Stimulated activated CD8-positive, alpha-beta memory T cell treated with anti-CD3 and anti-CD28 coated beads, Interleukin-15, amount 100 ng/mL, for 1 hour (primary cell): ENCODE data around the gene HECTD2.
"Not testable (repeated sequence)": the region's sequence is repeated elsewhere in the genome, so short reads cannot be mapped to it uniquely, and the experiment has no call there.

Experiments used
- DNase-seq: peaks from one replicate; pipeline ENCODE4 v3.0.0-alpha.2; 2020; ENCODE audit warnings: low read depth

The HECTD2 gene, protein sequence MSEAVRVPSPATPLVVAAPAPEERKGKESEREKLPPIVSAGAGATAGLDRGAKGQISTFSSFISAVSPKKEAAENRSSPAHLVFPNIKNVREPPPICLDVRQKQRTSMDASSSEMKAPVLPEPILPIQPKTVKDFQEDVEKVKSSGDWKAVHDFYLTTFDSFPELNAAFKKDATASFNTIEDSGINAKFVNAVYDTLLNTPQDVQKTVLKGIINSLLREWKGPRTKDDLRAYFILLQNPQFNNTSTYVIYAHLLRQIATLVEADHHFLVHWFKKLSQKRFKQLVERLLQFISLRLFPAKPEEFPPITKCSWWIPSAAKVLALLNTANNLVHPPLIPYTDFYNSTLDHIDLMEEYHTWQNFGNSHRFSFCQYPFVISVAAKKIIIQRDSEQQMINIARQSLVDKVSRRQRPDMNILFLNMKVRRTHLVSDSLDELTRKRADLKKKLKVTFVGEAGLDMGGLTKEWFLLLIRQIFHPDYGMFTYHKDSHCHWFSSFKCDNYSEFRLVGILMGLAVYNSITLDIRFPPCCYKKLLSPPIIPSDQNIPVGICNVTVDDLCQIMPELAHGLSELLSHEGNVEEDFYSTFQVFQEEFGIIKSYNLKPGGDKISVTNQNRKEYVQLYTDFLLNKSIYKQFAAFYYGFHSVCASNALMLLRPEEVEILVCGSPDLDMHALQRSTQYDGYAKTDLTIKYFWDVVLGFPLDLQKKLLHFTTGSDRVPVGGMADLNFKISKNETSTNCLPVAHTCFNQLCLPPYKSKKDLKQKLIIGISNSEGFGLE

DNA sequence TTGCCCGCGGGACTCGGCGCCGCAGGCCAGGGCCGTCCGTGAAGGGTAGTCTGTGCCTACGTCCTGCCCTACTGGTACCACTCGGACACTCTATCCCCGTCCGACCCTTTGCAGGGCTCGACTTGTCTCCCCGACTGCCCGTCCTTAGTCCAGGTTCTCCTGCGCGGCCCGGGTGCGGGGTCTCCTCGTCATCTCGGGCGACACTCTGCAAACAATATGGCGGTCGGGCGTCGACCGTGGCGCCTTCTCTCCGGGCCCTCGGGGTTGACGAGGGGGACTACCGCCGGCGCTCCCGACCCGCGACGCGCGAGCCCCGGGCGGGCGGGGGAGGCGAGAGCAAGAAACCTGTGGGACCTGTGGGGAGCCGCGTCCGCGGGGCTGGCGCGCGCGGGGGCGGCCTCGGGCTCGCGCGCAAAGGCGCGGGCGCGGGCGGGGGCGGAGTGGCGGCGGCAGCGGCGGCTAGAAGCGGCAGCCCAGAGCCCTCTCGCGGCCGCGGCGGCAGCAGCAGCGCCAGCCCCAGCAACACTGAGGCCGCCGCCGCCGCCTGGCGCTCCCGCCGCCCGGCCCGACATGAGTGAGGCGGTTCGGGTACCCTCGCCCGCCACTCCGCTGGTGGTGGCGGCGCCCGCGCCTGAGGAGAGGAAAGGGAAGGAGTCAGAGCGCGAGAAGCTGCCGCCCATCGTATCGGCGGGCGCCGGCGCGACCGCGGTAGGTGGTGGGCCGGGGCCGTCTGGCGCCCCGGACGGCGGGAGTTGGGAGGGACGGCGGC, at the start of gene HECTD2:
Gene HECTD2 (plus strand): TSS at position 476 of the 769 bp plus-strand sequence. CDS start 95 bp downstream, at position 571.
- peak; percentile 54 for DNase-seq

DNA sequence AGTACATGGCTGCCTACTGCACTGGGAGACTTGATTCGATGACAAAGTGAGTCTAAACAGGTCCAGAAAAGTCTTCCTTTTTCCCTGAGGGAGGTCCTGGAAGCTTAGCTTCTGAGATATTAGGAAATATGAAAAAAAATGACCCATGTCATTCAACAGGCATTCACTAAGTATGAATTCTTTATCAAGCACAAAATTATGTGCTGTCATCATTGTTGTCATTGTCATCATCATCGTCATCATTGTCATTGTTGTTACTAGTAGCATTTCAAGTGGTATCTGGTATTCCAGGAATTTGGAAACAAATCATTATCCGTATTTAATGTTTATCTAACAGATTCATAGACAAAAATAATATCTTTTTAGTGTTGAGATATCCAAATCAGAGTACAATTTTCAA, 49.7 kb upstream of the HECTD2 start:
- no peak for DNase-seq

DNA sequence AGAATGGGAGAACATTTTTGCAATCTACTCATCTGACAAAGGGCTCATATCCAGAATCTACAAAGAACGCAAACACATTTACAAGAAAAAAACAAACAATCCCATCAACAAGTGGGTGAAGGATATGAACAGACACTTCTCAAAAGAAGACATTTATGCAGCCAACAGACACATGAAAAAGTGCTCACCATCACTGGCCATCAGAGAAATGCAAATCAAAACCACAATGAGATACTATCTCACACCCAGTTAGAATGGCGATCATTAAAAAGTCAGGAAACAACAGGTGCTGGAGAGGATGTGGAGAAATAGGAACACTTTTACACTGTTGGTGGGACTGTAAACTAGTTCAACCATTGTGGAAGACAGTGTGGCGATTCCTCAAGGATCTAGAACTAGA, 44.6 kb upstream of the HECTD2 start:
- not testable (repeated sequence) for DNase-seq

DNA sequence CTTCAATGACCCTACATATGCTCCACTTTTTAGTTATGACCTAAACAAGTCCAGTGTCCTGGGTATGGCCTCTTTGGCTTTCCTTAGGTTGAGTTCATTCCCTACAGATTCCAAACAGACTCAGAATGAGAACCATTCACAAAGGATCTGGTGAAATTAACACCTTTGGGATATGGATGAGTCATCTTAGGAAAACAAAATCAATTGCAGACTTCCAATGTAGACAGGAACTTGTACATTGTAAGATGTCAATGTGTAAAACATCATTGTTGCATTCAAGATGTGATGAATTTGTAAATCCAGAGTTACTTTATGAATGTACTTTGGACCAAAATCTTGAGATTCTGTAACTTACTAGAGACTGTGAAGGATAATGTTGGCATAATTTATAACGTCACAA, 43.4 kb upstream of the HECTD2 start:
- no peak for DNase-seq

DNA sequence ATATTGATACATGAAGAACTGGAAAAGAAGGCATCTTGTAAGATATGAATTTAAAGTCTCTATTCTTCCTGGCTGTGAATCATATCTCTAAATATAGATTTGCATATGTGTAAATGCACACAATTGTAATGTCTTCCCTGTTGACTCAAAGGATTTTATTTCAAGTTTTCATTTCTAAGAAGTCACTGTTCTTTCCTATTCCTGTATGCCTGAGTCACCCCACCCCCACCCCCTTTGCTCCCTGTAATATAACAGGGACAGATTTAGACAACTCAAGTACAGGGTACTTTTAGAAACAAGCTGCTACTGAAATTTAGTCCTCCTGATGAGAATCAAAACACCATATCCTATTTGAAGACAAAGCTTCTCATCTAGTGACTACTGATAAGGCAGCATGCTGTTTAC, 43.0 kb upstream of the HECTD2 start:
- DNase-seq: no peak

DNA sequence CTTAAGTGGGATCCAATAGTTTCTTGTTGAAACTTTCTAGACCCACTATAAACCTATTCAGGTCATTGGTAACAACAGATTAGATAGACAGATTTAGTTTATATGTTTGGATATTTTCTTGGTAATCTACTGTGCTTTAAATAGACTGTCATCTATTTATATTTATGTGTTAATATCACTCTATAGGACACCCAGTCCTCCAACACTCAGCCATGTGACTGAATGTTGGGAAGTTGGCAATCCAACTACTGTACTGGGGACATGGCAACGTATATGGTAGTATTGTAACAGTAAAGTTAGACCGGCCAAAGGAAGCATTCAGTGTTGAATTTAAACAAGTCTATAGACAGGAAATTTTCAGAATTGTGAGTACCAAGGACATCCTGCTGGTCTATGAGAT, 42.6 kb upstream of the HECTD2 start:
- DNase-seq: no peak

DNA sequence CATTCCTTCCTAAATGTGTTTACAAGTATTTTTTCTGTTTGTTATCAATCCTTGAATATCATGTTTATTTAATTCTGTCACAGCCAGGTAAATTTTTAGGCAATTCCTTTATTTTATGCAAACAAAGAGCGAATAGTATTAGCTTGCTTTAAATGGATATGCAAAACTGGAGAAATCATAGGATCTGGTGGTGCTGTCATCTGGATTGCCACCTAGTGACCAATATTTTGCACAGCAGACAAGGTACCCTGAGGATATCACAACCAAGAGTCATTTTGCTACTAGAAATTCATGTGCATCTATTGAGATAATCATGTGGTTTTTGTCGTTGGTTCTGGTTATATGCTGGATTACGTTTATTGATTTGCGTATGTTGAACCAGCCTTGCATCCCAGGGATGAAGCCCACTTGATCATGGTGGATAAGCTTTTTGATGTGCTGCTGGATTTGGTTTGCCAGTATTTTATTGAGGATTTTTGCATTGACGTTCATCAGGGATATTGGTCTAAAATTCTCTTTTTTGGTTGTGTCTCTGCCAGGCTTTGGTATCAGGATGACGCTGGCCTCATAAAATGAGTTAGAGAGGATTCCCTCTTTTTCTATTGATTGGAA, 40.1 kb upstream of the HECTD2 start:
- not testable (repeated sequence) for DNase-seq

DNA sequence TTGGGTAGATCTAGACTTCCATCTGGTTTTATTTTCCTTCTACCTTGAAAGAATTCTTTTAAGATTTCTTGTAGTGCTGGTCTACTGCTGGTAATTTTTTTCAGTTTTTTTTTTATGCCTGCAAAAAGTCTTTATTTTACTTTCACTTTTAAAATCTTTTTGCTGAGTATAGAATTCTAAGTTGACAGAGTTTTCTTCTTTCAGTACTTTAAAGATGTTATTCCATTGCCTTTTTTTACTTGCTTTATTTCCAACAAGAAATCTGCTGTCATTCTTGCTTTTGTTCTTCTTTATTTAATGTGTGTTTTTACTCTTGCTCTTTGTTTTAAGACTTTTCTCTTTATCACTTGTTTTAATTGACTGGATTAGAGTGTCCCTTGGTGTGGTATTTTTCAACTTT, 36.1 kb upstream of the HECTD2 start:
- no peak for DNase-seq

DNA sequence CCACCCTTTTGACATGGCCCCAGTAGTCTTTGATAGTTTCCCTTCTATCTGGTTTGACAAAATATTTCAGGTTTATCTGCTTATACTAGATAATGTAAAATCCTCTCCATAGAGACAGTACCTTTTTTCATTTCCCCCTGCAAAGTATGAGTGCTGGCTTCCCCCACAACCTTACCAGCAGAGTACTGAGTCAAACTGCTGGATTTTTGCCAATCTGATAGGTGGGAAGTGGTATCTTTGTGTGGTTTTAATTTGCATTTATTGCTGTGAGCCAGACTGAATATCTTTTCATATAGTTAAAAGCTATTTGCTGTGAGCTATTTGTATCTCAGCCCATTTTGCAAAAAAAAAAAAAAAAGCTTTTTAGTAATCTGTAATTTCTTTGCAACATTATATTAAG, 32.1 kb upstream of the HECTD2 start:
- DNase-seq: no peak

DNA sequence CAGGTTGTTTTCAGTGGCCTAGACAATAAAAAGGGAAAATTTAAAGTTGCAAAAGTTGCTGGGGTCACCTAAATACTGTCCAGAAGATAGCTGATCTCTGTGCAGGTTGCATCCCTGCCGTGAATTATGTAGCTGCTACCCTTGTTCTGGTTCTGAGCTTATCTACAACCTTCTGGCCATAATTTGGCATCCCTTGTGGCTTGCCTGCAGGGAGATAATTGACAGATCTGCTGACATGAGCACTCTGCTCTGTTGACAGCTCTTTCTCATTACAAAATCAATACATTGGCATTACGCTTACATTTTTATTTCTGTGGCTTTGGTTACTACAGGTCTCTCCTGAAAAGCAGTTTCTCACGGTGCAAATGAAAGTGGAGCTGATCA, 29.3 kb upstream of the HECTD2 start:
- DNase-seq: no peak

DNA sequence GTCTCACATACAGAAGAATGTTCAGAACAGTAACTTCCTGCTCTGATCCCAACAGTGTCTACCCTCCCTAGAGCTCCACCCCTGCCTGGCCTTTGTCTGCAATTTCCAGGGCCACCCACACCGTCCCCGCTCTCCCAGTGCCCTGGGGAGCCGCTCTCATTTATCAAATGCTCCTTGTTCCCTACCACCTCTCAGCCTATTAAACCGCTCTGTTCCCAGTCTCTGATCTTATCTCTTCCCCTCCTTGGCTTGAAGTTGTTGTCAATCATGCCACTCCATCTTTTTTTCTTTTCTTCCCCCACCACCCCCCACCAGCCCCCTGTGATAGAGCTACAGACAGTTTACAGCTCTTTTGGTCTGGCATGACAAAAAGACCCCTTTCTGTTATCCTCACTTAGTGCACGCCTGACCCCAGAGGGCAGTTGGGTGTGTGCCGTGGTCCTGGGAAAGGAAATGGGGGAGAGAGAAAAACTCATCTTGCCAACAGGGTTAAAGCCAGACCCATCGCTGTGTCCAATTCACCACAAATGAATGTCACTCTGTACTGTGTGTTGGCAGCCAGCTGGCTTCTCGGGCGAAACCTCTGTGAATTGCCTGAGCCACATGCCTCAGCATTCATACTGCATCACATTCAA, 28.8 kb upstream of the HECTD2 start:
- no peak for DNase-seq

DNA sequence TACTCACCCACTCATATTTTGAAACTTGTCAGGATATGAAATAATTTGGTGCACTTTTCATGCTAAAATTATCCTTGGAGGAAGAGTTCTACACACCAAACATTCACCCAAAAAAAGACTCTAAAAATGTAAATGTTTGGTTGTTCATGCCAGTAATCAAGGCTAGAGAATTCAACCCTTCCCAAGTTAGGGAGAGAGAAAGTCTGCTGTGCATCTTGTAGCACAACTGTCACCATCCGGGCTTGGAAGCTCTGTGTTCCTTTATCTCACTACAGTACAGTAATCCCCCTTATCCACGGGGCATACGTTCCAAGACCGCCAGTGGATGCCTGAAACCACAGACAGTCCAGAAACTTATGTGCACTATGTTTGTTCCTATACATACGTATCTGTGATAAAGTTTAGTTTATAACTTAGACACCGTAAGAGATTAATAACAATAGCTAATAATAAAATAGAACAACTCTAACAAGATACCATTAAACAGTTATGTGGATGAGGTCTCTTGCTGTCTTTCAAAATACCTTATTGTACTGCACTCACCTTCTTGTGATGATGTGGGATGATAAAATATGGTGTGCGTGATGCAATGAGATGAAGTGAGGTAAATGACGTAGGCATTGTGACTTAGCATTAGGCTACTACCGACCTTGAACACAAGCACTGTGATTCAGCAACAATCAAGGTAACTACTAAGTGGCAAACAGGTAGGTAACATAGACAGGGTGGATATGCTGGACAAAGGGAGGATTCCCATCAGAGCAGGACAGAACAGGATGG, 24.6 kb upstream of the HECTD2 start:
- DNase-seq: no peak

DNA sequence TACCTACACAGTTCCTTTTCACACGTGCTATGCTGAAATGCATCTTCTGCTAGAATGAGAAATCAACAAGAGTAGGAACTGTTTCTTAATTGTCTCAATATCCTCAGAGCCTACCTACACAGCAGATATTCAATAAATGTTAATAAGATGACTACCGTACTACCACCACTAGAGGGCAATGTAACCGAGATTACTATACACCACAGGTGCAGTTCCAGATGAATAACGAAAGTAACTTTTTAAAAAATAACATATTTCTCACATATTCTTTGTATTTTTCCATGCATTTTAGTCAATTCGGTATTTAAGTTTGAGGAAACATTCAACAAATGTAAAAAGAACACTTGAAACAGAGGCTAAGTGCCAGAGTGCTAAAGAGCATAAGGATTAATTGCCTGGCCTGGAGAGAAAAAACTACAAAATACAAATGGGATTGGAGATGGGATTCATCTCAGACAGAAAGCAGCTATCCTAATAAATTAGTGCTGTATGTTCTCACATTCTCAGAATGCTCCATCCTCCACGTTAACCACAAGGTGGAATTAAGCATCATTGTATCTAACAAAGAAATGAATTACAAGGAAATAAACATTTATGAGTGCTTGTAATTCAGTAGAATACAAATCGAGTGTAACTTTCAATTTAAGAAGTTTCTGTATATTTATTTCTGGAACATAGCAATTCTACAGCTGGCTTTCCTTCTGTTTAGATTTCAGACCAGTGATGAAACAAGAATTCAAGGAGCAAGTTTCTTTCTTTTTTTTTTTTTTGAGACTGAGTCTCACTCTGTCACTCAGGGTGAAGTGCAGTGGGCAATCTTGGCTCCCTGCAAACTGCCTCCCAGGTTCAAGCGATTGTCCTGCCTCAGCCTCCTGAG, 20.3 kb upstream of the HECTD2 start:
- no peak for DNase-seq

DNA sequence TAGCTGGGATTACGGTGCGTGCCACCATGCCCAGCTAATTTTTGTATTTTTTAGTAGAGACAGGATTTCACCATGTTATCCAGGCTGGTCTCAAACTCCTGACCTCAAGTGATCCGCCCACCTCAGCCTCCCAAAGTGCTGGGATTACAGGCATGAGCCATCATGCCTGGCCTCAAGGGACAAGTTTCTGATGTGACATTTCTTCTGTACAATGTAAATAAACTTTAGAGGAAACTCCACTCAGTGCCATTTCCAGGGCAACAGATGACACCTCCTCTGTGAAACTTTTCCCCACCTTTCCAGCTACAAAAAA, 19.7 kb upstream of the HECTD2 start:
- not testable (repeated sequence) for DNase-seq

DNA sequence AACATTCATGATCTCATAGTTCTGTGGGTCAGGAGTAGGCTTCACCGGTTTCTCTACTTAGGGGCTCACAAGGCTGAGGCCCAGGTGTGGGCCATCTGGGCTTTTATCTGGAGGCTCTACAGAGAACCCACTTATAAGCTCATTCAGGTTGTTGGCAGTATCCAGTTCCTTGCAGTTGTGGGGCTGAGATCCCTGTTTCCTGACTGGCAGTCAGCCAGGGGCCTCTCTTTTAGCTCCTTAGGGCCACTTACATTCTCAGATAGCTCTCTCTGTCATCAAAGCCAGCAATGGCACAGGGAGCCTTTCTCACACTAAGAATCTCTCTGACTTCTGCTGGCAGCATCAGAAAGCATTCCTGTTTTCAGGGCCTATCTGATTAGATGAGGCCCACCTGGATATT, 18.2 kb upstream of the HECTD2 start:
- DNase-seq: no peak

DNA sequence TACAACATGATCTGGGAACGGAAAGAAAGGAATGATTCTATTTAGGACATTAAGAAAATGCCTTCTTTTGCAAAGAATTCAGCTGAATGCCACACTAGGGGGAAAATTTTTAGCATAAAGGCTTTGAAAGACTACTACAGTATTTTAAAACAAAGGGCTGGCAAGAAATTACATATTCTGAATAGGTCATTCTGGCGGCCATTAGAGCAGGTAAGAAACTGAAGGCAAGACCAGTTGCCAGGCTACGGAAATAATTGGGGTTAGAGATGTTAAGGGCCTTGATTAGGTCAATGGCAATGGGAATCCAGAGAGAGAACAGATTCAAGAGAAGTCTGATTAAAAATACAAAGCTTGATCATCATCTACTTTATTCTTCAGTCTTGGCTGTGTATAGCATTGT, 3.8 kb upstream of the HECTD2 start:
- no peak for DNase-seq

DNA sequence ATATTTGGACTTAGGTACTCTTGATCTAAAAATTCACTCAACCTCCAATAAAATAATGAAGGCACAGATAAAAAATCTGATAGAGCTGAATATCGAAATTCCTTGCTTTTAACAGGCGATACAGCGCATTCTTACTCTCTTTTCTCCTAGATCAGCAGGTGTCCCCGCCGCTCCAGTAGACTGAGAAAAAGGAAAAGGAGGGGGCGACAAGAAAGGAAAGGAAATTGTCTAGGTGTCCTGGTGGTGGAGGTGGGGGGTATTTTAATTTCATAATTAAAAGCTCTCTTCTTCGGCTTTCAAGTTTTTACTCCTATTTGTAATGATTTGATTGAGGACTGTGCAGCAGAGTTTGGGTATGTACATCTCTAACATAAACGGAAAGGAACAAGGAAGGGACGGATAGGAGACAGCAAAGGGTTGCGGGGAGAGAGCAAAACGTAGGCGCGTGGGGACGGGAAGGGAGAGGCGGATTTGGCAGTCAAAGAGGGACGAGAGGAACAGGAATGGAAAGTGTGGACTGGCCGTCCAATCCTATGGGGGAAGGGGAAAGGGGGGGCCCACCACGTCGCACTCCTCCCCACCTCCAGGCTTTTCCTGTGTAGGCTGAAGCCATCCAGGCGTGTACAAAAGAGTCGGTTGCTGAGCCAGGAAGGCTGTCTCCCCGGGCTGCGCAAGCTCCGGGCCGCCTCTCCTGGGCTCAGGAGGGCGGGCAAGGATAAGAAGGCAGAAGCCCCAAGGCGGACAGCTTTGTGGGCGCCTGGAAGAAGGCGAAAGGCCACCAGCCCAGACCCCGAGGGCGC, 875 bp upstream of the HECTD2 start:
- no peak for DNase-seq

DNA sequence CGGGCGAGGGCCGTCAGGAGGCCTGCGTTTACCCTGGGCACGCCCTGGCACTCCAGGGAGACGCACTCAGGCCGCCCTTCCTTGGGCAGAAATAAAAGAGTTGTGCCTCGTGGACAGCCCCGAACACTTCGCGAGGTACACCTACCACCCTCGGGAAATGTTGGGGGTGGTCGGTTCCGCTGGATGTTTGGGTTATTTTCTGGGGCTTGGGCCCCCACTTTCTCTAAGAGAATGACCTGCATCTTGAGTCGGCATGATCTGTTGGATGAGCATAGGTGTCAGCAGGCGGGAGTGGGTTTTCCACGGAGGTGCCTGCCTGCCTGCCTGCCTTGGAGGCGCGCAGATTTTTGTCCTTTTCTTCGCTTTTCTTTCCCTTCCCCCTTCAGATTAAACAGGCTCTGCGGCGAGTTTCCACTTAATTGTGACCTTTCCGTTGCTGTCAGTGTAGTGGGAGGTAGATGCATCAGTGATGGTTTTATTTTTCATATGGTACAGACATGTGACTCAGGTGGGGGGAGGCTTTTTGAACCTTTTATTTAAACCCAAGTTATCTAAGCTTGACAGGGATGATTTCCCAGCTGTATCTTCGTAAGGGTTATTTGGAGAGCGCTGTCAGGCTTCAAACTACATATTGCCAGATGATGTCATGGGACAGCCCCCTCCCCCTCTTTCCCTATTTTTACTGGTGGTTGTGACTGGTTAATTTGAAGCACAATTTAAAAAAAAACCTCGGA, 661 bp downstream of the HECTD2 start:
- no peak for DNase-seq

DNA sequence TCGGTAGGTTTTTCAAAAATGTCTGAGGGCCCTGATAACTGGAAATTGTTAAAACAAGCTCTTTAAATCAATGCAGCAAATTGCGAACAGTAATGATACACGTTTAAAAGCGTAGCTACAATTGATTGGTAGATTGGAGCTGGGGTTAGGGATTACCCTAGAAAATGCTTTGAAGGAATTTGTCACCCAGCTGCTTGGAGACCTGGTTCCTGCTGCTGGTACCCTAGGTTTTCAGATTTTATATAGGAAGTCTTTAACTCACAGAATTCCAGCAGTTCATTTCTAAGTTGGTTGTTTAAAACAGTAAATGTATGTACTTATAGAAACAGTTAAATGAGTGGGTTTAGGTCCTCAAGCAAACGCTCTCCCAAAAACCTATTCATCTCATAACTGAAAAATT, 1.5 kb downstream of the HECTD2 start:
- no peak for DNase-seq
